OCI-LY3 (cell line): ENCODE results near the gene RBM20.
"Not testable (repeated sequence)": the region's sequence is repeated elsewhere in the genome, so short reads cannot be mapped to it uniquely, and the experiment has no call there.

ENCODE experiments used
- H2AFZ ChIP-seq: fragments of 200-600, 300-600 bp; shearing (Covaris generic); 2 replicates; pipeline ENCODE4 v1.6.0; 2014; ENCODE audit warnings: antibody characterized with exemption, low read depth, low read length
- H3K27ac ChIP-seq: fragments of 200-600, 300-600 bp; sonication (generic); 2 replicates; pipeline ENCODE4 v1.5.1; 2014; ENCODE audit warnings: mild to moderate bottlenecking, low read length, moderate library complexity, mixed read lengths
- H3K27me3 ChIP-seq: fragments of 200-600, 300-600 bp; sonication (generic); 2 replicates; pipeline ENCODE4 v1.6.1; 2014; ENCODE audit warnings: low read depth, low read length, mixed read lengths
- H3K36me3 ChIP-seq: fragments of 200-600, 300-600 bp; sonication (generic); replicated peaks from 2 replicates; pipeline ENCODE3; 2014; ENCODE audit warnings: low read depth, low read length, mixed read lengths
- H3K4me1 ChIP-seq: fragments of 300-600, 200-600 bp; sonication (generic); 2 replicates; pipeline ENCODE4 v1.6.1; 2014; ENCODE audit warnings: low read length, mixed read lengths
- H3K4me2 ChIP-seq: fragments of 200-600, 300-600 bp; sonication (generic); 2 replicates; pipeline ENCODE4 v1.6.1; 2014; ENCODE audit warnings: low read length, mixed read lengths
- H3K4me3 ChIP-seq: fragments of 300-600, 200-600 bp; sonication (generic); 2 replicates; pipeline ENCODE4 v1.5.1; 2014; ENCODE audit warnings: antibody characterized with exemption, mild to moderate bottlenecking, low read length, moderate library complexity
- H3K79me2 ChIP-seq: fragments of 300-600, 200-600 bp; shearing (Covaris generic); 2 replicates; pipeline ENCODE4 v1.6.1; 2014; ENCODE audit warnings: mild to moderate bottlenecking, low read length, mixed read lengths
- H3K9ac ChIP-seq: fragments of 300-600, 200-600 bp; shearing (Covaris generic); 2 replicates; pipeline ENCODE4 v1.6.0; 2014; ENCODE audit warnings: mild to moderate bottlenecking, low read length, moderate library complexity
- H3K9me3 ChIP-seq: fragments of 200-600, 300-600 bp; shearing (Covaris generic); 2 replicates; pipeline ENCODE4 v1.6.1; 2014; ENCODE audit warnings: low read length, mixed read lengths; ENCODE audit not compliant: insufficient read depth
- H4K20me1 ChIP-seq: fragments of 200-600, 300-600 bp; sonication (generic); 2 replicates; pipeline ENCODE4 v1.6.1; 2016; ENCODE audit warnings: low read length, mixed read lengths; ENCODE audit not compliant: insufficient read depth
- CTCF ChIP-seq: fragments of 200-600, 300-600 bp; sonication (generic); IDR thresholded peaks from 2 replicates; pipeline ENCODE4 v1.5.1; 2014; ENCODE audit warnings: antibody characterized with exemption, low read length, low read depth
- EZH2phosphoT487 ChIP-seq: fragments of 200-600 bp; shearing (Covaris generic); IDR thresholded peaks from 2 replicates; pipeline ENCODE4 v1.6.1; 2018; ENCODE audit warnings: antibody characterized with exemption, mixed run types, low read depth

The RBM20 gene

DNA sequence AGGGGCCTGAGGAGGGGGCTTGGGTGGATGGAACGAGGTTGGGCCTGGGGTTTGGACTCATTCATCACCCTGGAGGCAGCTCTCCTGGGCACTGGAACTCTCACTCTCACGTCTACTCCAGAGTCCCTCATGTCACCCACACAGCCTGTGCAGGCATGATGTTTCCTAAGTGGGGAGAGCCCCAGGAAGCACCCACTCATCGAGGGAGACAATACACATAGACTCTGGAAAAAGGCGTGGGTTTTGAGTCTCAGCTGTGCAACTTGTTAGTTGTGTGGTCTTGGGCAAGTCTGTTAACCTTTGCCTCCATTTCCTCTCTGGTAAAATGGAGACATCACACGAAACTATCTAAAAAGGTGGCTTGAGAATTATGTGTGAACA is 25.9 kb upstream of the RBM20 start:
- no peak overlapping the region for H3K4me3 ChIP-seq
- TF ChIP-seq EZH2phosphoT487 (no peak), CTCF (no peak)
- no peak overlapping the region for H2AFZ ChIP-seq
- H3K27me3 ChIP-seq, result no peaks in the 10 kb centered on the region
- H3K9ac ChIP-seq, result no peak overlapping the region
- no peaks in the 10 kb centered on the region for H3K36me3 ChIP-seq
- H4K20me1 ChIP-seq, result no peaks in the 10 kb centered on the region
- H3K9me3 ChIP-seq, result no peaks in the 10 kb centered on the region
- H3K27ac ChIP-seq, result no peak overlapping the region
- H3K4me1 ChIP-seq, result peaks cover 10% of the 10 kb centered on the region
- no peak overlapping the region for H3K4me2 ChIP-seq
- no peaks in the 10 kb centered on the region for H3K79me2 ChIP-seq

GRCh38 chr10:110619514-110620397 is 24.4 kb upstream of the RBM20 start:
- Histone ChIP-seq H3K9ac (no peak overlapping the region), H3K27me3 (no peaks in the 10 kb centered on the region; the same call in 1 of the 2 replicates), H3K27ac (no peak overlapping the region), H3K4me2 (no peak overlapping the region), H3K36me3 (no peaks in the 10 kb centered on the region), H3K9me3 (no peaks in the 10 kb centered on the region), H2AFZ (no peak overlapping the region), H3K4me1 (no peaks in the 10 kb centered on the region), H3K79me2 (no peaks in the 10 kb centered on the region), H4K20me1 (no peaks in the 10 kb centered on the region), H3K4me3 (no peak overlapping the region)
- TF ChIP-seq EZH2phosphoT487, result no peak
- no peak for TF ChIP-seq CTCF

DNA sequence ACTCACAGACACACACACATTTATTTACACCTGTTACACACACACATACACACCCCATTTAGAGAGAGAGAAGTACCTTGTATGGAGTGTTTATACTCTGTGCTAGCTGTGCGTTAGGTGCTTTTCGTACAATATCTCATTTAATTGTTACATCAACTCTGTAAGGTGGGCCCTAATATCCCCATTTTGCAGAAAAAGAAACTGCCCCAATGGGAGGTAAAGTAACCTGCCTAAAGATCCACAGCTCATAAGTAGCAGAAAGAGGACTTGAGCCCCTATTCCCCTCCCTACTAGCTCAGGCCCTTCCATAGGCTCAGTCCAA is 23.8 kb upstream of the RBM20 start:
- Histone ChIP-seq H2AFZ (no peak overlapping the region), H3K4me2 (no peak overlapping the region), H4K20me1 (no peaks in the 10 kb centered on the region), H3K4me3 (no peak overlapping the region), H3K27me3 (no peaks in the 10 kb centered on the region; the same call in 1 of the 2 replicates), H3K9ac (no peak overlapping the region), H3K79me2 (no peaks in the 10 kb centered on the region), H3K36me3 (no peaks in the 10 kb centered on the region), H3K9me3 (no peaks in the 10 kb centered on the region), H3K4me1 (no peaks in the 10 kb centered on the region), H3K27ac (no peak overlapping the region)
- TF ChIP-seq CTCF (no peak), EZH2phosphoT487 (no peak)

- H3K4me2 ChIP-seq, H3K9ac ChIP-seq, H3K36me3 ChIP-seq, H4K20me1 ChIP-seq, H3K4me1 ChIP-seq, H3K27me3 ChIP-seq, H3K79me2 ChIP-seq, H3K4me3 ChIP-seq, H2AFZ ChIP-seq, H3K27ac ChIP-seq, H3K9me3 ChIP-seq: not testable (repeated sequence)
These were observed 20.8 kb upstream of the RBM20 start for GRCh38 chr10:110623316-110623715.
